NCI-H128 (cell line): ENCODE data around the gene KRCC1.
"Not testable (repeated sequence)": the region's sequence is repeated elsewhere in the genome, so short reads cannot be mapped to it uniquely, and the experiment has no call there.

Experiments
- DNase-seq: peaks from one replicate; lab custom pipeline; 2025; ENCODE audit not compliant: unreplicated experiment; lab: John Stamatoyannopoulos, UW

KRCC1 gene

GRCh38 chr2:88003074-88003755, 52.4 kb downstream of the KRCC1 start:
- DNase-seq = no peak

GRCh38 chr2:88002359-88002707, 53.2 kb downstream of the KRCC1 start:
- no peak for DNase-seq

GRCh38 chr2:88000474-88000873, 55.1 kb downstream of the KRCC1 start:
- not testable (repeated sequence) for DNase-seq

GRCh38 chr2:87996570-87996969, 59.0 kb downstream of the KRCC1 start:
- DNase-seq = no peak

- no peak for DNase-seq
These were observed 59.8 kb downstream of the KRCC1 start for GRCh38 chr2:87995756-87996155.

- DNase-seq = not testable (repeated sequence)
These were observed 61.2 kb downstream of the KRCC1 start for GRCh38 chr2:87994304-87994850.

GRCh38 chr2:87992569-87992968, 63.0 kb downstream of the KRCC1 start:
- DNase-seq = not testable (repeated sequence)

GRCh38 chr2:87987473-87987872, 68.1 kb downstream of the KRCC1 start:
- not testable (repeated sequence) for DNase-seq

- not testable (repeated sequence) for DNase-seq
These were observed 69.7 kb downstream of the KRCC1 start for GRCh38 chr2:87985902-87986301.

GRCh38 chr2:87981182-87981581, 74.4 kb downstream of the KRCC1 start:
- not testable (repeated sequence) for DNase-seq
